Subcutaneous abdominal adipose tissue (tissue), 5 donors: ENCODE data around the gene GRM7.

Experiments
- H3K27ac ChIP-seq: one replicate; pipeline ENCODE4 v1.7.0; 2013; ENCODE audit warnings: low read depth, mild to moderate bottlenecking, inconsistent platforms, low read length, moderate library complexity
- H3K27me3 ChIP-seq, 5 donors: one replicate each; pipeline ENCODE4 v1.7.0; 2013; ENCODE audit warnings: low read length in 5 of 5, inconsistent platforms in 1 of 5; ENCODE audit not compliant: control insufficient read depth in 5 of 5, insufficient read depth in 4 of 5
- H3K36me3 ChIP-seq, 5 donors: one replicate each; pipeline ENCODE4 v1.7.0; 2013; ENCODE audit warnings: low read length in 5 of 5; ENCODE audit not compliant: control insufficient read depth in 5 of 5, insufficient read depth in 5 of 5
- H3K4me1 ChIP-seq, 5 donors: one replicate each; pipeline ENCODE4 v1.7.0; 2013; ENCODE audit warnings: low read length in 5 of 5, mild to moderate bottlenecking in 3 of 5, moderate library complexity in 1 of 5; ENCODE audit not compliant: control insufficient read depth in 5 of 5, insufficient read depth in 5 of 5
- H3K4me3 ChIP-seq, 5 donors: one replicate each; pipeline ENCODE4 v1.7.0; 2013; ENCODE audit warnings: low read length in 5 of 5, low read depth in 1 of 5
- H3K9ac ChIP-seq, 5 donors: one replicate each; pipeline ENCODE4 v1.7.0; 2013; ENCODE audit warnings: low read length in 5 of 5, mild to moderate bottlenecking in 4 of 5, moderate library complexity in 3 of 5
- H3K9me3 ChIP-seq, 5 donors: one replicate each; pipeline ENCODE4 v1.7.0; 2013; ENCODE audit warnings: low read length in 5 of 5; ENCODE audit not compliant: control insufficient read depth in 5 of 5
- donor health status: healthy.
- donor health status: healthy.
- donor health status: healthy.
- donor health status: healthy.
- donor health status: healthy.

Gene GRM7

DNA sequence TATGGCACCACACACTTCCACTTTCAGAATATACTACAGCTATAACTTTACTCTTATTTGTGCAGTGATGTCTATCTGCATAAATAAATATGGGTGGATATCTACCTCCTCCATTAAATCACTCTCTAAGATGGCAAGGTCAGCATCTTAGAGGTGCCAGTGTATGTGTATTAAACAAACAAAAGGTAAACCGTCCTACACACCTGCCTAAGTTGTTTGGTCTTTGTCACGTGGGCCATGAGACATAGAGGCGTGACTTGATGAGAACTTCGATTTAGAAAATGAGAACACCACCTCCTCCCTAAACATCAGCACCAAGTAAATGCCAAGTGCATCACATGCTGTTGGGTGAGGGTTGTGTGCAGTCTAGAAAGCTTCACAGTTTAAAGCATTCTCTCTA lies 310.6 kb downstream of the GRM7 start:
- no peaks in the 10 kb centered on the region for H3K9me3 ChIP-seq
- no peaks in the 10 kb centered on the region for H3K27me3 ChIP-seq
- no peaks in the 10 kb centered on the region for H3K4me1 ChIP-seq
- H3K27ac ChIP-seq = no peak overlapping the region
- no peaks in the 10 kb centered on the region for H3K36me3 ChIP-seq
- no peak overlapping the region for H3K9ac ChIP-seq
- H3K4me3 ChIP-seq = no peak overlapping the region

DNA sequence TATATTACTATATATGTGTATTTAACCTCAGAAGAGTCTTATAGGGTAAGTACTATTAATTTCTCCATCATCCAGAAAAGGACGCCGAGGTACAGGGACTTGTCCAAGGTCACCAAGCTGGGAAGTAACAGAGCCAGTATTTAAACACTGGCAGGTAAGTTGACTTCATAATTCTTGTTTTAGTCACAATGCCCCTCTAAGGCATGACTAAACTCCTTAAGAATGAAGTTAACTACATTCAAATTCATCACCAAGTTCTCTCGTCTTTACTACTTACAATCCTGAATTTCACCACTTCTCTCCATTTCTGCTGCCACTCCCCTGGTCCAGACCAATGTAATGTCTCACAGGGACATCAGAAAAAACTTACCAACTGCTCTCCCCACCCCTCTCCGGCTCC lies 312.1 kb downstream of the GRM7 start:
- Histone ChIP-seq H3K9me3 (no peaks in the 10 kb centered on the region), H3K4me3 (no peak overlapping the region), H3K27ac (no peak overlapping the region), H3K9ac (no peak overlapping the region), H3K36me3 (no peaks in the 10 kb centered on the region), H3K27me3 (no peaks in the 10 kb centered on the region), H3K4me1 (no peaks in the 10 kb centered on the region)

DNA sequence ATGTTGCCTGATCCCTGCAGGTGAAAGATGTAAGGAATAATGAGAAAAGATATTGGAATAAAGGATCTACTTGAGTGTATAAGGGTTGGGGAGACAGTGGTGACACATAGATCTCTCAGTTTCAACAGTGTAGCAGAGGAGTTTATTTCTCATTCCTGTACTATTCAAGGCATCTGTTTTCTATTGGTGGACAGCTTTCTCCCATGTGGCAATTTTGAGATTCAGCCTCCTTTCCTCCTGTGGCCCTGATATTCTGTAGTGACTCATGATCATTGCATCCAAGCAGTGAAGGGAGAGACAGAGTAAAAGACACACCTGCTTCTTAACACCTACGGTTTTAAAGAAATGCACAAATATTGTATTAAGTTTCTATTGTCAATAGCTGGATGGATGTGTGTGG lies 327.6 kb downstream of the GRM7 start:
- Histone ChIP-seq H3K9ac (no peak overlapping the region), H3K36me3 (no peaks in the 10 kb centered on the region), H3K9me3 (no peaks in the 10 kb centered on the region), H3K4me1 (no peaks in the 10 kb centered on the region), H3K4me3 (no peak overlapping the region), H3K27ac (no peak overlapping the region), H3K27me3 (no peaks in the 10 kb centered on the region)

DNA sequence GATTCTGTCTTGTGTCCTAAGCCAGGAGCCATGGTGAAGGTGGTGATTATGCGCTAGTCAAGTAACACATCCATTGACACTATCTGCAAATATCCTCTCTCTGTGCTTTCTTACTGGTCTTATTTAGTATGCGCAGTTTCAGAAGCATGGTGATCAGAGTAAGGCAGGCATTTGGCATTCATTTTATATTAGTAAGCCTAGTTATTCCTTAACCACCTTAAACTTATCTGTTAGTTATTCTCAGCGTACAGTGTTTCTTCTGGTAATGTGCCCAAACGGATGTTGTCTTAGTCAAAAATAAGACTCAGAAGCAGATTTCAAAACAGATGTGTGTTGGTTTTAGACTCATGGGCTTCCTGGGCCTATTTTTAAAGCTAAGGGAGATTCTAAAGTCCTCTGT lies 329.2 kb downstream of the GRM7 start:
- H3K4me3 ChIP-seq = no peak overlapping the region
- H3K36me3 ChIP-seq = no peaks in the 10 kb centered on the region
- no peak overlapping the region for H3K27ac ChIP-seq
- H3K4me1 ChIP-seq = no peaks in the 10 kb centered on the region
- no peak overlapping the region for H3K9ac ChIP-seq
- H3K27me3 ChIP-seq = no peaks in the 10 kb centered on the region
- no peaks in the 10 kb centered on the region for H3K9me3 ChIP-seq

DNA sequence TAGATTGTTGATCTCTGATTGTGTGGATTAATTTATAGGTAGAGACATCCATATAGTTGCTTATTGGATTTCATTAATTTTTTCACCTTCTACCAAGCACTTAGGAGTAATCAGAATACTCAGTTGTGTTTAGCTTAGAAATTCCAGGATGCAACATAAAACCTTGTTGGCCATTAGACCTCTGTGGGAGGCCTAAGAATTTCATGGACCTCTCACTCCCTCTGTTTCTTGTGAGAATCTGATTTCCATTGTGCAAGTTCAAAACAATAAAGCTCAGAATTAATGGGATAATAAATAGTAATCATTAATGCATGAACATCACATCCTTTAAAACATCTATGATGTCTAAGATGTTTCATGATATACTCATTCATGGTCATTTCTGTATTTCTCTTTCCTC lies 332.4 kb downstream of the GRM7 start:
- H3K4me3 ChIP-seq = no peak overlapping the region
- H3K9me3 ChIP-seq = no peaks in the 10 kb centered on the region
- H3K36me3 ChIP-seq = no peaks in the 10 kb centered on the region
- H3K27ac ChIP-seq = no peak overlapping the region
- H3K27me3 ChIP-seq = no peaks in the 10 kb centered on the region
- H3K4me1 ChIP-seq = no peaks in the 10 kb centered on the region
- H3K9ac ChIP-seq = no peak overlapping the region

DNA sequence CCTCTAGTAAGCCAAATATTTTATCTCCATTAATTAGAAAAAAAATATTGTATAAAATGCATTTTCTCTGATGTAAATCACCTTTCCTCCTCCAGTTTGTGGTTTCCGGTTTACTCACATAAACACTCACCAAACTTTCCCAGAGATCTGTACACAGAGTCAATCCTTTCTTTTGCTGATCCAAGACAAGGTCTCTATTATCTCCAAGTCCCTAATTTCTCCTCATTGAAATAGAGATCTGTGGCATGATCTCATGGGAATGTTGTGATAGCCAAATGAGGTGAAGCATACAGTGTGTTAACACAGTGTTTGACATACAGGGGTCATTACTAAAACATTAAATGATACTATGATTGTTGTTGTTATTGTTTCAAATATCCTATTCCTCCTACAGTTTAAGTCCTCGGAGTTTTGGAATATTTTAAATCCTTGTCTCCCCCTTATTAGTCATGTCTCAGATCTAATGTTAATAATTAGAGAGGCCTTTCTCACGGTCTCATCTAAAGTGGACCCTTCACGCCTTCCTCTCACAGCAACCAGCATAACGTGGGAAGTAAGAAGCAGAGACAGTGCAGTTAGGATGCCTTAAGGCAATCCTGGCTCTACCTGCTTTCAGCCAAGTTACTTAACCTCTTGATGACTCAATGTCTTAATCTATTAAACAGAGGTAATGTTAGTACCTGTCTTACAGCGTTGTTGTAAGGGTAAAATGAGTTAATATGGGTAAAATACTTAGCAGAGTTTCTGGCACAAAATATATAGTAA lies 333.3 kb downstream of the GRM7 start:
- no peak overlapping the region for H3K27ac ChIP-seq
- no peaks in the 10 kb centered on the region for H3K27me3 ChIP-seq
- H3K4me3 ChIP-seq = no peak overlapping the region
- no peaks in the 10 kb centered on the region for H3K9me3 ChIP-seq
- no peaks in the 10 kb centered on the region for H3K4me1 ChIP-seq
- no peaks in the 10 kb centered on the region for H3K36me3 ChIP-seq
- no peak overlapping the region for H3K9ac ChIP-seq

DNA sequence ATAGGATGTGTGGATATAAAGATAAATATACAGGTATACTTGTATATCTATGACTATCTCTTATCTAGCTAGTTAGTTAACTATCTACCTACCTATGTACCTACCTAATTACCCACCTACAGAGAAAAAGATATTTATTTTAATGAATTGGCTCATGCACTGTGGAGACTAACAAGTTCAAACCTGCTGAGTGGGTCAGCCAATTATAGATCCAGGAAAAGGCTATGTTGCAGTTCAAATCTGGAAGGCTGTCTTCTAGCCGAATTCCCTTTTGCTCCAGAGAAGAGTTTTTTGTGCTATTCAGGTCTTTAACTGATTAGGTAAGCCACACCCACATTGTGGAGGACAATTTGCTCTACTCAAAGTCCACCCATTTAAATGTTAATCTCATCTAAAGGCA lies 335.0 kb downstream of the GRM7 start:
- Histone ChIP-seq H3K4me1 (no peaks in the 10 kb centered on the region), H3K9ac (no peak overlapping the region), H3K4me3 (no peak overlapping the region), H3K36me3 (no peaks in the 10 kb centered on the region), H3K9me3 (peaks cover 0 to 3% (median 0%) of the 10 kb centered on the region in 5 donors), H3K27ac (no peak overlapping the region), H3K27me3 (no peaks in the 10 kb centered on the region)

DNA sequence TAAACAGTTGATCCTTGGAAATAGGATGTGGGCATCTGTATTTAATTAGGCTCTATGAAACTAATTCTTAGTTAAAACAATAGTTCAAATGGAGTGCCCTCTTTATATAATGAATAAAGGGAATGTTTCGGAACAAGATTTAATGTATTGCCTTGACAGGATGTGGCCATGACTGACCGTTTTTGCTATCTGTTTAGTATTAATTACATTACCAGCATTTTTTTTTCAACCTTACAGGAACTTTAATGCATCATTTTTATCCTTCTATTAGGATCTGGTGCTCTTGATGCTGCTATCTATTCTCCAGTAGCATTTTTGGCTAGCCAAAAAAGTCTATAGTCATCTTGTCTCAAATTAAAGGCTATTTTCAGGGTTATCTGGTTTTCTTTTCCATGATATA lies 340.9 kb downstream of the GRM7 start:
- H3K4me1 ChIP-seq = peaks cover 0 to 7% (median 0%) of the 10 kb centered on the region in 5 donors
- H3K36me3 ChIP-seq = no peaks in the 10 kb centered on the region
- H3K27me3 ChIP-seq = no peaks in the 10 kb centered on the region
- H3K4me3 ChIP-seq = no peak overlapping the region
- H3K9ac ChIP-seq = no peak overlapping the region
- peaks cover 0 to 3% (median 0%) of the 10 kb centered on the region in 5 donors for H3K9me3 ChIP-seq
- no peak overlapping the region for H3K27ac ChIP-seq

DNA sequence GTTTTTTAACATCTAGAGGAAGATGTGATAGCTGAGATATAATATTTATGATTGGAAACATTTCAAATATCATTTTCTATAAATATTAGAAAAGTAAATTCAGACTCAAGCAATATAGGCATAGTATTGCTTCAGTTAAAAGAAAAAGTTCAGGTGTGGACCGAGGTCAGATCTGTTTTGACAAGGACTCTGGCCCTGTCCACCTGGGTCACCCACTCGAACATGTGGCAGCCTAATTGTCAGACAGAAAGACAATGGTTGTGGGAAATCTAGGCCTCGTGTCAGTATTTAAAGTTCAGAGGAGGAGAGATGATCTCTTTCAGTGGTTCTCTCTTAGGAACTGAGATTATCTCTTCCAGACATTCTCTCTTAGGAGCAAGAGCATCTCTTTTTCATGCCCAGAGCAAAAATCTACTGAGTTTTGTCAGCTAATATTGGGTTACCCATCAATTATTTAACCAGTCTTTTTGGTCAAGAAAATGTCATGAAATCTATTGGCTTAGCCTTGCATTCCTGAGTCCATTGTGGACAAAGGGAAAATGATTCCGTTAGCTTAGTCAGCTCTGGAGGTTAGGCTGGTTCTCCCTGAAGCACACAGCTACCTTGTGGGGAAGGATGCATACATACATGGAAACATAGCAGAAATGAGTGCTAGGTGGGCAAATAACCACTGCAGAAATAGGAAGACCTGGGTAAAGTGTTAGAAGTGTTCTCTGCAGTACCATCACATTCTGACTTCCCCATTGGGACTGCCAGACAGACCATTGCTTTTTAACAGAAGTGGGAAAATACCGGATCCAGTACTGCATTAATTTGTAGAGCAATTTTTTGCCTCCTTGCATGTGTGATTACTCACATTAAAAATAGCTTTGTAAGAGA lies 343.3 kb downstream of the GRM7 start:
- Histone ChIP-seq H3K4me1 (peaks cover 0 to 7% (median 0%) of the 10 kb centered on the region in 5 donors), H3K36me3 (no peaks in the 10 kb centered on the region), H3K4me3 (no peak overlapping the region), H3K9ac (no peak overlapping the region), H3K9me3 (peaks cover 0 to 3% (median 0%) of the 10 kb centered on the region in 5 donors), H3K27ac (no peak overlapping the region), H3K27me3 (no peaks in the 10 kb centered on the region)

DNA sequence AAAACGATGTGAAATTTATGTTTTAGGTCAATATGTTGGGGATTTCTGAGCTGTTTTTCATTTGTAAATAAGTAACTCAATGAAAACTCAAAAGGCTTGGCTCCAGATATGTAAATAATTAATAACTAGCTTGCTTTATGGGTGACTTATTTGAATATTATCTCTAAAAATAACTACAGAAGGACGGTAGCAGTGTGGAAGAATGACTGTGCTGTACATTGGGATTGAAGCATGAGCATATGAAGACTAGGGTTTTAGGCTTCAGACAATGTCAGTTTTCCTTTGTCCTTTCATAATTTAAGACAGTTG lies 343.9 kb downstream of the GRM7 start:
- Histone ChIP-seq H3K4me1 (peaks cover 0 to 7% (median 0%) of the 10 kb centered on the region in 5 donors), H3K9me3 (peaks cover 0 to 2% (median 0%) of the 10 kb centered on the region in 5 donors), H3K27me3 (no peaks in the 10 kb centered on the region), H3K27ac (no peak overlapping the region), H3K36me3 (no peaks in the 10 kb centered on the region), H3K9ac (no peak overlapping the region), H3K4me3 (no peak overlapping the region)
